WTC11 (cell line): ENCODE measurements around the gene SCARB2. TPM values are rescaled to one million over a fixed set of nuclear protein-coding genes. Genes with fewer than 3 reads are reported as not detected.

Experiments used
- ATAC-seq: fragments of 200-7000 bp; cut with Tn5 transposase; 2 replicates; pipeline ENCODE4 v1.10.0; 2021; ENCODE audit warnings: mild to moderate bottlenecking, moderate library complexity
- CTCF ChIA-PET: fragments of 300-600 bp; sonication (Branson Sonifier 250); formaldehyde crosslinking; loops from one replicate; lab custom pipeline; 2021; ENCODE audit warnings: antibody characterized with exemption; lab: Charles Lee
- POLR2A ChIA-PET: fragments of 350-600 bp; sonication (Branson Sonifier 250); formaldehyde crosslinking; loops from one replicate; lab custom pipeline; 2021; ENCODE audit warnings: antibody characterized with exemption; lab: Charles Lee
- DNase-seq: peaks from one replicate; pipeline ENCODE4 v3.0.0; 2021; ENCODE audit warnings: low spot score
- H3K27ac Mint-ChIP-seq: 2 replicates; pipeline ENCODE4 v1.8.0; 2021; ENCODE audit warnings: mixed read lengths
- H3K27me3 Mint-ChIP-seq: 2 replicates; pipeline ENCODE4 v1.8.0; 2021; ENCODE audit warnings: low read depth, mild to moderate bottlenecking, moderate library complexity, mixed read lengths
- H3K36me3 Mint-ChIP-seq: 2 replicates; pipeline ENCODE4 v1.8.0; 2021; ENCODE audit warnings: mixed read lengths
- H3K4me1 Mint-ChIP-seq: 2 replicates; pipeline ENCODE4 v1.8.0; 2022; ENCODE audit warnings: mixed read lengths
- H3K4me3 Mint-ChIP-seq: 2 replicates; pipeline ENCODE4 v1.8.0; 2021; ENCODE audit warnings: mild to moderate bottlenecking, moderate library complexity, mixed read lengths
- H3K9me3 Mint-ChIP-seq: 2 replicates; pipeline ENCODE4 v1.8.0; 2021; ENCODE audit warnings: mixed read lengths
- ATF2 ChIP-seq: sonication (generic); formaldehyde crosslinking; IDR thresholded peaks from 2 replicates; pipeline ENCODE4 v1.8.1; 2022; ENCODE audit warnings: low read depth, missing genetic modification reagents, borderline replicate concordance
- CBFB ChIP-seq: sonication (generic); formaldehyde crosslinking; IDR thresholded peaks from 2 replicates; pipeline ENCODE4 v1.8.1; 2022; ENCODE audit warnings: mild to moderate bottlenecking, low read depth, missing genetic modification reagents
- CDX4 ChIP-seq: fragments of 250-450 bp; sonication (Bioruptor Pico); IDR thresholded peaks from 2 replicates; pipeline ENCODE4 v1.9.0; 2021; ENCODE audit warnings: moderate library complexity, mild to moderate bottlenecking, inconsistent platforms, borderline replicate concordance
- ERG ChIP-seq: fragments of 250-450 bp; sonication (Bioruptor Pico); IDR thresholded peaks from 2 replicates; pipeline ENCODE4 v1.8.0; 2021; ENCODE audit warnings: mild to moderate bottlenecking
- GABPB1 ChIP-seq: sonication (generic); formaldehyde crosslinking; IDR thresholded peaks from 2 replicates; pipeline ENCODE4 v1.8.1; 2023; ENCODE audit warnings: mild to moderate bottlenecking, missing genetic modification reagents
- GRHL2 ChIP-seq: fragments of 250-450 bp; sonication (Bioruptor Pico); IDR thresholded peaks from 2 replicates; pipeline ENCODE4 v1.8.0; 2022; ENCODE audit warnings: mild to moderate bottlenecking, moderate library complexity; ENCODE audit not compliant: insufficient replicate concordance, severe bottlenecking
- HMGA2 ChIP-seq: fragments of 250-450 bp; sonication (Bioruptor Pico); IDR thresholded peaks from 2 replicates; pipeline ENCODE4 v1.4.0; 2021; ENCODE audit warnings: mild to moderate bottlenecking, moderate library complexity
- IRF1 ChIP-seq: sonication (generic); formaldehyde crosslinking; IDR thresholded peaks from 2 replicates; pipeline ENCODE4 v1.8.0; 2023; ENCODE audit warnings: missing genetic modification reagents
- MLX ChIP-seq: sonication (generic); formaldehyde crosslinking; IDR thresholded peaks from 2 replicates; pipeline ENCODE4 v1.8.1; 2023; ENCODE audit warnings: mild to moderate bottlenecking, missing genetic modification reagents, moderate library complexity
- NFYB ChIP-seq: sonication (generic); formaldehyde crosslinking; conservative IDR thresholded peaks from 2 replicates; pipeline ENCODE4 v1.8.0; 2022; ENCODE audit warnings: low read depth, missing genetic modification reagents
- RELA ChIP-seq: sonication (generic); formaldehyde crosslinking; IDR thresholded peaks from 2 replicates; pipeline ENCODE4 v1.8.1; 2022; ENCODE audit warnings: missing genetic modification reagents, mild to moderate bottlenecking, borderline replicate concordance
- TEAD1 ChIP-seq: sonication (generic); formaldehyde crosslinking; IDR thresholded peaks from 2 replicates; pipeline ENCODE4 v1.8.0; 2022; ENCODE audit warnings: mild to moderate bottlenecking, missing genetic modification reagents
- ZMAT4 ChIP-seq: fragments of 250-450 bp; sonication (Bioruptor Pico); IDR thresholded peaks from 2 replicates; pipeline ENCODE4 v1.9.0; 2021; ENCODE audit warnings: mild to moderate bottlenecking
- ZNF121 ChIP-seq: sonication (generic); formaldehyde crosslinking; IDR thresholded peaks from 2 replicates; pipeline ENCODE4 v1.8.0; 2023; ENCODE audit warnings: missing genetic modification reagents
- ZNF281 ChIP-seq: sonication (generic); formaldehyde crosslinking; IDR thresholded peaks from 2 replicates; pipeline ENCODE4 v1.8.0; 2023; ENCODE audit warnings: mild to moderate bottlenecking, missing genetic modification reagents
- total RNA-seq: library from RNA; stranded (reverse); gene quantifications from 3 replicates; pipeline ENCODE4 v1.2.3, GENCODE V29; 2021

The SCARB2 gene
- total RNA-seq, 1 experiment from 2014 or later: 38.0 TPM

- DNase-seq (no peak), ATAC-seq (no peak)
- Mint-ChIP-seq H3K4me3 (no peak overlapping the region), H3K27ac (no peak overlapping the region), H3K27me3 (peaks cover 37% of the 10 kb centered on the region), H3K4me1 (peaks cover 6% of the 10 kb centered on the region; the same call in 1 of the 2 replicates), H3K36me3 (peaks cover 16% of the 10 kb centered on the region), H3K9me3 (peaks cover 26% of the 10 kb centered on the region)
- TF ChIP-seq IRF1: no peak
- no peak for TF ChIP-seq GABPB1 (CRISPR knock-in tag)
- no peak for TF ChIP-seq CDX4
- TF ChIP-seq HMGA2 (CRISPR knock-in tag): no peak
- no peak for TF ChIP-seq ZNF121 (CRISPR knock-in tag)
- TF ChIP-seq GRHL2 (CRISPR knock-in tag): no peak
- no peak for TF ChIP-seq TEAD1 (CRISPR knock-in tag)
- no peak for TF ChIP-seq ATF2 (CRISPR knock-in tag)
- TF ChIP-seq RELA (CRISPR knock-in tag): no peak
- no peak for TF ChIP-seq CBFB
- no peak for TF ChIP-seq ZNF281 (CRISPR knock-in tag)
- TF ChIP-seq NFYB (CRISPR knock-in tag): no peak
- no peak for TF ChIP-seq ERG (CRISPR knock-in tag)
- TF ChIP-seq MLX (CRISPR knock-in tag): no peak
- CTCF ChIA-PET: no interaction called here
- POLR2A ChIA-PET: no interaction called here
These were observed 10.5 kb upstream of the SCARB2 start for GRCh38 chr4:76224171-76224570.

GRCh38 chr4:76219299-76220055 lies 5.9 kb upstream of the SCARB2 start:
- DNase-seq (no peak), ATAC-seq (no peak)
- Mint-ChIP-seq H3K36me3 (no peaks in the 10 kb centered on the region), H3K9me3 (no peaks in the 10 kb centered on the region), H3K4me1 (peaks cover 30% of the 10 kb centered on the region), H3K4me3 (no peak overlapping the region), H3K27me3 (peaks cover 25% of the 10 kb centered on the region), H3K27ac (no peak overlapping the region)
- ChIA-PET CTCF (interaction anchor here (1.8 kb wide), 1 partner anchor 40 kb away, joined by 5 read pairs; no protein-coding TSS in a partner anchor), POLR2A (no interaction called here)
- TF ChIP-seq ZMAT4 (no peak), GABPB1 (CRISPR knock-in tag) (peak; percentile 49; the same call in 1 of the 2 replicates)
